Smooth muscle cell (in vitro differentiated cells): Measurements from ENCODE around the gene DMD. TPM values are rescaled to one million over a fixed set of nuclear protein-coding genes. Genes with fewer than 3 reads are reported as not detected.

Source experiments
- DNase-seq: peaks from one replicate; lab custom pipeline; 2025; ENCODE audit not compliant: unreplicated experiment; lab: John Stamatoyannopoulos, UW
- H2AFZ ChIP-seq: fragments of 200-600 bp; sonication (generic); 2 replicates; pipeline ENCODE4 v1.6.0; 2016; ENCODE audit warnings: antibody characterized with exemption, low read depth, mild to moderate bottlenecking
- H3F3A ChIP-seq: fragments of 200-600 bp; sonication (generic); 2 replicates; pipeline ENCODE4 v1.6.0; 2017; ENCODE audit warnings: antibody characterized with exemption, low read depth
- H3K27ac ChIP-seq: fragments of 200-600 bp; sonication (generic); 2 replicates; pipeline ENCODE4 v1.5.1; 2016; ENCODE audit warnings: low read depth, mild to moderate bottlenecking
- H3K27me3 ChIP-seq: fragments of 200-600 bp; sonication (generic); 2 replicates; pipeline ENCODE4 v1.6.1; 2016; ENCODE audit warnings: low read depth, mild to moderate bottlenecking
- H3K36me3 ChIP-seq: fragments of 200-600 bp; sonication (generic); 2 replicates; pipeline ENCODE4 v1.5.1; 2016; ENCODE audit warnings: low read depth
- H3K4me1 ChIP-seq: fragments of 200-600 bp; sonication (generic); 2 replicates; pipeline ENCODE4 v1.5.1; 2016; ENCODE audit warnings: low read depth
- H3K4me2 ChIP-seq: fragments of 200-600 bp; sonication (generic); 2 replicates; pipeline ENCODE4 v1.6.0; 2016; ENCODE audit warnings: mild to moderate bottlenecking
- H3K4me3 ChIP-seq: fragments of 200-600 bp; sonication (generic); 2 replicates; pipeline ENCODE4 v1.5.1; 2016; ENCODE audit warnings: mild to moderate bottlenecking
- H3K79me2 ChIP-seq: fragments of 200-600 bp; sonication (generic); 2 replicates; pipeline ENCODE4 v1.6.0; 2016; ENCODE audit warnings: low read depth, mild to moderate bottlenecking
- H3K9ac ChIP-seq: fragments of 200-600 bp; sonication (generic); 2 replicates; pipeline ENCODE4 v1.6.0; 2016; ENCODE audit warnings: low read depth
- H3K9me3 ChIP-seq: fragments of 200-600 bp; sonication (generic); replicated peaks from 2 replicates; pipeline ENCODE4 v1.5.1; 2016; ENCODE audit warnings: low read depth
- H4K20me1 ChIP-seq: fragments of 200-600 bp; sonication (generic); 2 replicates; pipeline ENCODE4 v1.6.0; 2016; ENCODE audit warnings: low read depth
- CTCF ChIP-seq: fragments of 200-600 bp; sonication (generic); IDR thresholded peaks from 2 replicates; pipeline ENCODE4 v1.5.1; 2017; ENCODE audit warnings: borderline replicate concordance, mild to moderate bottlenecking, antibody characterized with exemption; ENCODE audit not compliant: insufficient read depth, poor library complexity, severe bottlenecking
- WGBS: methylation state at CpG from one replicate; pipeline ENCODE4 v1.1.7; 2016; ENCODE audit warnings: low lambda C conversion rate; 5-methylcytosine and 5-hydroxymethylcytosine counted together
- polyA plus RNA-seq: library from polyadenylated mRNA; unstranded; fragments of >200 nt; fragmentation: Nextera tagmentation; extraction: Ambion mirVana; gene quantifications from 2 replicates; pipeline ENCODE4 v1.2.1, GENCODE V29; 2016
- total RNA-seq: library from RNA; depleted of rRNA; stranded (reverse); fragments of >200 nt; gene quantifications from 2 replicates; pipeline ENCODE4 v1.2.3, GENCODE V29; 2014

Gene DMD
- total and polyA plus RNA-seq, 2 experiments from 2014 or later = 12.3 to 12.6 TPM

- Histone ChIP-seq H3K27ac (no peak overlapping the region), H3K4me1 (no peaks in the 10 kb centered on the region), H4K20me1 (no peaks in the 10 kb centered on the region), H3K79me2 (no peaks in the 10 kb centered on the region), H3K9me3 (no peaks in the 10 kb centered on the region), H3K9ac (no peak overlapping the region), H3K4me2 (no peak overlapping the region), H2AFZ (no peak overlapping the region), H3K4me3 (no peak overlapping the region), H3F3A (no peaks in the 10 kb centered on the region), H3K36me3 (no peaks in the 10 kb centered on the region), H3K27me3 (no peaks in the 10 kb centered on the region)
- DNase-seq = no peak
- no peak for TF ChIP-seq CTCF
- 64% methylated on average over 3 of the region's 3 CpGs for WGBS
Observed at GRCh38 chrX:31805781-31806180, 1405.6 kb downstream of the DMD start.

GRCh38 chrX:31800219-31800618 lies 1411.1 kb downstream of the DMD start:
- Histone ChIP-seq H3K4me2 (no peak overlapping the region), H3K36me3 (no peaks in the 10 kb centered on the region), H3K4me3 (no peak overlapping the region), H3K9ac (no peak overlapping the region), H3K4me1 (no peaks in the 10 kb centered on the region), H3K27ac (no peak overlapping the region), H2AFZ (no peak overlapping the region), H3K9me3 (no peaks in the 10 kb centered on the region), H3K79me2 (no peaks in the 10 kb centered on the region), H3F3A (no peaks in the 10 kb centered on the region), H3K27me3 (no peaks in the 10 kb centered on the region), H4K20me1 (no peaks in the 10 kb centered on the region)
- 69% methylated on average over 4 of the region's 4 CpGs for WGBS
- no peak for TF ChIP-seq CTCF
- no peak for DNase-seq

- Histone ChIP-seq H3K27ac (no peak overlapping the region), H3K27me3 (no peaks in the 10 kb centered on the region), H3K4me1 (no peaks in the 10 kb centered on the region), H2AFZ (no peak overlapping the region), H4K20me1 (no peaks in the 10 kb centered on the region), H3K4me2 (no peak overlapping the region), H3K4me3 (no peak overlapping the region), H3K9me3 (no peaks in the 10 kb centered on the region), H3K9ac (no peak overlapping the region), H3K79me2 (no peaks in the 10 kb centered on the region), H3K36me3 (no peaks in the 10 kb centered on the region), H3F3A (no peaks in the 10 kb centered on the region)
- 90% methylated on average over 1 of the region's 1 CpG for WGBS
- TF ChIP-seq CTCF = no peak
- no peak for DNase-seq
Observed at GRCh38 chrX:31796624-31797023, 1414.7 kb downstream of the DMD start.

- H3K9me3 ChIP-seq = no peaks in the 10 kb centered on the region
- 78% methylated on average over 5 of the region's 5 CpGs for WGBS
- TF ChIP-seq CTCF = no peak
Observed at GRCh38 chrX:31747411-31747810, 1463.9 kb downstream of the DMD start.

More at GRCh38 chrX:31747411-31747810, 1463.9 kb downstream of the DMD start:
- Histone ChIP-seq H3K27me3 (no peaks in the 10 kb centered on the region), H3K4me3 (no peak overlapping the region), H3K27ac (no peak overlapping the region), H3F3A (no peaks in the 10 kb centered on the region), H3K9ac (no peak overlapping the region), H4K20me1 (no peaks in the 10 kb centered on the region), H3K36me3 (no peaks in the 10 kb centered on the region), H3K4me2 (no peak overlapping the region), H2AFZ (no peak overlapping the region), H3K79me2 (no peaks in the 10 kb centered on the region), H3K4me1 (no peaks in the 10 kb centered on the region)
- DNase-seq = no peak
